WTC11 (cell line): ENCODE measurements around the gene C1QTNF12.

ENCODE experiments used
- CTCF ChIP-seq: fragments of 200-600 bp; IDR thresholded peaks from 2 replicates; pipeline ENCODE4 v1.8.0; 2022; ENCODE audit warnings: antibody characterized with exemption
- E2F1 ChIP-seq: sonication (generic); formaldehyde crosslinking; IDR thresholded peaks from 2 replicates; pipeline ENCODE4 v1.8.0; 2022; ENCODE audit warnings: mild to moderate bottlenecking, missing genetic modification reagents
- JUN ChIP-seq: sonication (generic); formaldehyde crosslinking; IDR thresholded peaks from 2 replicates; pipeline ENCODE4 v1.8.0; 2023; ENCODE audit warnings: mild to moderate bottlenecking, missing genetic modification reagents
- MAX ChIP-seq: sonication (generic); formaldehyde crosslinking; IDR thresholded peaks from 2 replicates; pipeline ENCODE4 v1.8.0; 2022; ENCODE audit warnings: mild to moderate bottlenecking, missing genetic modification reagents
- MXD4 ChIP-seq: fragments of 250-450 bp; sonication (Bioruptor Pico); IDR thresholded peaks from 2 replicates; pipeline ENCODE4 v1.8.0; 2021; ENCODE audit warnings: mild to moderate bottlenecking, moderate library complexity, borderline replicate concordance
- RORB ChIP-seq: fragments of 250-450 bp; sonication (Bioruptor Pico); IDR thresholded peaks from 2 replicates; pipeline ENCODE4 v1.9.0; 2021; ENCODE audit warnings: mild to moderate bottlenecking
- TCF7 ChIP-seq: sonication (generic); formaldehyde crosslinking; IDR thresholded peaks from 2 replicates; pipeline ENCODE4 v1.8.0; 2022; ENCODE audit warnings: mild to moderate bottlenecking, low read depth, missing genetic modification reagents, moderate library complexity
- USF1 ChIP-seq: sonication (generic); formaldehyde crosslinking; IDR thresholded peaks from 2 replicates; pipeline ENCODE4 v1.8.0; 2022; ENCODE audit warnings: mild to moderate bottlenecking, missing genetic modification reagents
- ZNF138 ChIP-seq: sonication (generic); formaldehyde crosslinking; conservative IDR thresholded peaks from 2 replicates; pipeline ENCODE4 v1.8.1; 2022; ENCODE audit warnings: mild to moderate bottlenecking, moderate library complexity, missing genetic modification reagents
- TF ChIP-seq, protein P1 (sequence below): sonication (generic); formaldehyde crosslinking; IDR thresholded peaks from 2 replicates; pipeline ENCODE4 v1.8.0; 2022; ENCODE audit warnings: mild to moderate bottlenecking, missing genetic modification reagents

DNA sequence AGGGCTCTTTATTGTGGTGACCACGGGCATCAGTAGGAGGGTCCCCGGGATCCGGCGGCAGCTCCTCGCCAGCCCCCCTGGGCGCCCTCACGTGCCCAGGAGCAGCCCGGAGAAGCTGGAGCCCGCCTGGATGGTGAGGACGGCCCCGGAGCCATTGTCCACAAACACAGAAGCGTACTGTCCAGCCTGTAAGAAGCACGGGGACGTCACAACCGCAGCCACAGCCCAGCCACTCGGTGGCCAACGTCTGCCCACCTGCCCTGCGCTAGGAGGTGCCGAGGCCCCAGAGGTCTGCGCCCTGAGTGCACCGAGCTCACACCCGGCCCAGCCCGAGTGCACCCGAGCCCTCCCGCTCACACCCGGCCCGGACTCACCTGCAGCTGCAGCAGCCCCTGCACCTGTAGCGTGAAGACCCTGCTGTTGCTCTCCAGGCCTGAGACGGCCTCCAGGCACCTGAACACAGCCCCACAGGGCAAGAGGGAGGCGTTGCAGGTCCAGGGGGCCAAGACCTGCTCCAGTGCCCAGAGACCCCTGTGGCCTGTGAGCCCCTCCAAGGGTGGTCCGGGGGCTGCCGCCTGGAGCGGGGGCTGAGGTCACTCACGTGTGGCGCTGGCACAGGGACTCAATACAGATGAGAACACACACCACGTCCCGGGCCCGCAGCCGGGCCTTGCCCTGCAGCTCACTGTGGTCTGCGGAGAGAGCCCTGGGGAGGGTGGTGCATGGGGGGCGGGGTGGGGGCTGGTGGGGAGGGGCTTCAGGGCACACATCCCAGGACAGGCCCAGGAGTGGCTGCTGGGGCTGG, 3.9 kb downstream of the C1QTNF12 start:
- TF ChIP-seq, protein P1, sequence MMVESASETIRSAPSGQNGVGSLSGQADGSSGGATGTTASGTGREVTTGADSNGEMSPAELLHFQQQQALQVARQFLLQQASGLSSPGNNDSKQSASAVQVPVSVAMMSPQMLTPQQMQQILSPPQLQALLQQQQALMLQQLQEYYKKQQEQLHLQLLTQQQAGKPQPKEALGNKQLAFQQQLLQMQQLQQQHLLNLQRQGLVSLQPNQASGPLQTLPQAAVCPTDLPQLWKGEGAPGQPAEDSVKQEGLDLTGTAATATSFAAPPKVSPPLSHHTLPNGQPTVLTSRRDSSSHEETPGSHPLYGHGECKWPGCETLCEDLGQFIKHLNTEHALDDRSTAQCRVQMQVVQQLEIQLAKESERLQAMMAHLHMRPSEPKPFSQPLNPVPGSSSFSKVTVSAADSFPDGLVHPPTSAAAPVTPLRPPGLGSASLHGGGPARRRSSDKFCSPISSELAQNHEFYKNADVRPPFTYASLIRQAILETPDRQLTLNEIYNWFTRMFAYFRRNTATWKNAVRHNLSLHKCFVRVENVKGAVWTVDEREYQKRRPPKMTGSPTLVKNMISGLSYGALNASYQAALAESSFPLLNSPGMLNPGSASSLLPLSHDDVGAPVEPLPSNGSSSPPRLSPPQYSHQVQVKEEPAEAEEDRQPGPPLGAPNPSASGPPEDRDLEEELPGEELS (CRISPR knock-in tag) = no peak
- TF ChIP-seq E2F1 (CRISPR knock-in tag) (no peak), USF1 (CRISPR knock-in tag) (no peak), CTCF (no peak), TCF7 (CRISPR knock-in tag) (no peak), ZNF138 (CRISPR knock-in tag) (no peak), MXD4 (CRISPR knock-in tag) (no peak), MAX (CRISPR knock-in tag) (no peak), JUN (CRISPR knock-in tag) (no peak), RORB (CRISPR knock-in tag) (no peak)
